Fibroblast of villous mesenchyme (primary cell): Measurements from ENCODE around the gene LRTM1. TPM values are rescaled to one million over a fixed set of nuclear protein-coding genes. Genes with fewer than 3 reads are reported as not detected.

Experiments
- DNase-seq: peaks from one replicate; pipeline ENCODE4 v3.0.0-alpha.2; 2010; ENCODE audit warnings: low read depth
- H3K4me3 ChIP-seq: 2 replicates; pipeline ENCODE4 v1.5.1; 2011; ENCODE audit warnings: low read depth, mild to moderate bottlenecking, low read length
- CTCF ChIP-seq: IDR thresholded peaks from 2 replicates; pipeline ENCODE4 v1.5.1; 2012; ENCODE audit warnings: low read depth, mild to moderate bottlenecking, low read length; ENCODE audit not compliant: insufficient read depth
- total RNA-seq: library from RNA; depleted of rRNA; stranded (reverse); fragments of >200 nt; gene quantifications from 2 replicates; pipeline ENCODE4 v1.2.3, GENCODE V29; 2012

LRTM1 gene
- total RNA-seq, 1 donor = not detected

- peak; percentile 58 for DNase-seq
- no peak for TF ChIP-seq CTCF
- no peak overlapping the region for H3K4me3 ChIP-seq
Measured at GRCh38 chr3:54874816-54875556, 52.9 kb downstream of the LRTM1 start.

- DNase-seq = peak; percentile 73
- no peak for TF ChIP-seq CTCF
- no peak overlapping the region for H3K4me3 ChIP-seq
Measured at GRCh38 chr3:54873059-54874010, 54.5 kb downstream of the LRTM1 start.

- no peak overlapping the region for H3K4me3 ChIP-seq
- TF ChIP-seq CTCF = no peak
- DNase-seq = no peak
Measured at GRCh38 chr3:54871867-54872266, 56.0 kb downstream of the LRTM1 start.

GRCh38 chr3:54870423-54870822, 57.4 kb downstream of the LRTM1 start:
- no peak overlapping the region for H3K4me3 ChIP-seq
- DNase-seq = peak; percentile 90
- TF ChIP-seq CTCF = peak; percentile 67
